Kasumi-1 (cell line): ENCODE measurements around the gene CYP1A1.
"Not testable (repeated sequence)": the region's sequence is repeated elsewhere in the genome, so short reads cannot be mapped to it uniquely, and the experiment has no call there.

Source experiments
- DNase-seq, 2 experiments: peaks; one replicate each; lab custom pipeline; 2025; lab: John Stamatoyannopoulos, UW

Gene CYP1A1

DNA sequence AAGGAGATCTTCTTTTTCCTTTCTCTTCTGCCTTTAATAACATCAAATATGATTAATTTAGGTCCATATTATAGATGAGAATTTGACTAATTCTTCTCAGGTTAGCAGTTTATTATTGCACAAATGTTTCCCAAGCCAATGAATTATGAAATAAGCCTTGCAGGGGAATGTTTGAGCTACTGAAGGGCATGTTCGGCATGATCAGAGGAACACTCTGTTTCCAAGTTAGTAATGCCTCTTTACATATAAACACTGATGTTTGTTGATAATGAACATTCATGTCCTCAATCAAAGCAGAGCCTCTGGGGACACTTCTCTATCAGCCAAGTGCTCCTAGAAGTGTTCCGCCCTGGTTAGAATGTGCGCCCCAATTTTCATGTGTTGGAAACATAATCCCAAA is 10.0 kb upstream of the CYP1A1 start:
- no peak for DNase-seq

DNA sequence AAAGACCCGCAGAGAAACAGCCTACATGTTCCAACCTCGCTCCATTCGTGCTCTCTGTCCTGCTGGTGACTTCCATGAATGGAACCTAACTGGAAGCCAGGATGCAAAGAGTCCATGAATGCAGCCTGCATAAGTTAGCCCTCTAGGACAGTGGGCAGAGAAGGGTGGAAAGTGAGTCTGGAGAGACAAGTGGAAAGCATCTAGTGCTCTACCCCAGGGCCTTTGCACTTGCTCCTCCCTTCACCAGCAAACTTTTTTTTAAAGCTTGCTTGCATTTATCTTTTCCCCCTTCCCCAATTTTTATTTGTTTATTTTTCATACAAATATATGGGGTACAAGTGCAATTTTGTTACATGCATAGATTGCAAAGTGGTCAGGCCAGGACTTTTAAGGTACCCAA is 7.9 kb upstream of the CYP1A1 start:
- DNase-seq = no peak

DNA sequence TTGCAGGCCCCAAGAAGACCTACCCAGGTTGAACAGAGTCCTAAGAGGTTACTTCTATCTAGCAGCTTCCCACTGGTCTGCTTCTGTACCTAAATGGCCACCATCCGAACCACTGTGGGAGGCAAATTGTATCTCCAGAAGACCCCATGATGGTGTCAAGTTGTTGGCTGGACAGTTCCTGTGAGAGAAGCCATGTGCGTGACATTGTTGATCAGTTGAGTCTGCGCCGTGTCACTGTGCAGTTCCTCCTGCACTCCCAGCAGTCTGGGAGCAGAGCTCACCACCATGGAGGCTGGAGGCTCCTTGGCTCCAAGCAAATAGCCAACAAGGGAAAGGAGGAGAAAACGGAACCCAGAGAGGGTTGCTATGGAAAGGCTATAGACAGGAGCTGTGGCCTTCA is 7.5 kb upstream of the CYP1A1 start:
- DNase-seq = no peak

DNA sequence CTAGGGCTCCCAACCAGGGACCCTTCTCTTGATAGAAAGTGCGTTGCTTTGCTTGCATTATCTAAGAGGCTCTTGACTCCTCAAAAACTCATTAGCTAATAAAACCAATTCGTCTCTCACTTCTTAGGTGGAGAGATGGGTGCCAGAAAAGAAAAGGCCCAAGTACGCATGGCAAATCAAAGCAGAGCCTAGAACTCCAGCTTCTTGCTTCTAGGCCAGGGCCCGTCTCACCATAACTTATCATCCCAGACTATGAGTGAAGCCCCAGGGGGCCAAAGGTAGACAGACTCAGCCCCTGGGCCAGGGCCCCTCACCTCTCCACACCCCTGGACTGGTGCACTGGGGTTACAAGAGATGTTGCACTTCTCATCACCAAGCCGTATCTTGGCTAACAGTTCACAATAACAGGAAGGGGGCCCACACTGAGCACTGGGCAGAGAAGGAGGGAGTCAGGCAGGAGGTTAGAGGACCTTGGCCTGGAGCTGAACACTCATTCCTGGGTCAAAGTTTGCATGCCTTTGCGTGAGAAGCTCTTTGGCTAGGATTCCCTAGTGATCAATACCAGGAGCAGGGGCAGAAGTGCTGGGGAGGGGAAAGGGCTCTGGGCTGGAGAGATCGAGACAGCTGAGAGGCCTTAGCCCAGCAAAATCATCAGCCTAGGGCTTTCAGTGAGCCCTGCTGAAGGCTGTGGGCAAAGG is 5.4 kb upstream of the CYP1A1 start:
- no peak for DNase-seq

DNA sequence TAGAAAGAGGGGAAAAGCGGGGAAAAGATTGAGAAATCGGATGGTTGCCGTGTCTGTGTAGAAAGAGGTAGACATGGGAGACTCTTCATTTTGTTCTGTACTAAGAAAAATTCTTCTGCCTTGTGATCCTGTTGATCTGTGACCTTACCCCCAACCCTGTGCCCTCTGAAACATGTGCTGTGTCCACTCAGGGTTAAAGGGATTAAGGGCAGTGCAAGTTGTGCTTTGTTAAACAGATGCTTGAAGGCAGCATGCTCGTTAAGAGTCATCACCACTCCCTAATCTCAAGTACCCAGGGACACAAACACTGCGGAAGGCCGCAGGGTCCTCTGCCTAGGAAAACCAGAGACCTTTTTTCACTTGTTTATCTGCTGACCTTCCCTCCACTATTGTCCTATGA is 4.0 kb upstream of the CYP1A1 start:
- DNase-seq = not testable (repeated sequence)

DNA sequence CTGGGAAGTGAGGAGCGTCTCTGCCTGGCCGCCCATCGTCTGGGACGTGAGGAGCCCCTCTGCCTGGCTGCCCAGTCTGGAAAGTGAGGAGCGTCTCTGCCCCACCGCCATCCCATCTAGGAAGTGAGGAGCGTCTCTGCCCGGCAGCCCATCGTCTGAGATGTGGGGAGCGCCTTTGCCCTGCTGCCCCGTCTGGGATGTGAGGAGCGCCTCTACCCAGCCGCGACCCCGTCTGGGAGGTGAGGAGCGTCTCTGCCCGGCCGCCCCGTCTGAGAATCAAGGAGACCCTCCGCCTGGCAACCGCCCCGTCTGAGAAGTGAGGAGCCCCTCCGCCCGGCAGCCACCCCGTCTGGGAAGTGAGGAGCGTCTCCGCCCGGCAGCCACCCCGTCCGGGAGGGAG is 3.4 kb upstream of the CYP1A1 start:
- DNase-seq = not testable (repeated sequence)

DNA sequence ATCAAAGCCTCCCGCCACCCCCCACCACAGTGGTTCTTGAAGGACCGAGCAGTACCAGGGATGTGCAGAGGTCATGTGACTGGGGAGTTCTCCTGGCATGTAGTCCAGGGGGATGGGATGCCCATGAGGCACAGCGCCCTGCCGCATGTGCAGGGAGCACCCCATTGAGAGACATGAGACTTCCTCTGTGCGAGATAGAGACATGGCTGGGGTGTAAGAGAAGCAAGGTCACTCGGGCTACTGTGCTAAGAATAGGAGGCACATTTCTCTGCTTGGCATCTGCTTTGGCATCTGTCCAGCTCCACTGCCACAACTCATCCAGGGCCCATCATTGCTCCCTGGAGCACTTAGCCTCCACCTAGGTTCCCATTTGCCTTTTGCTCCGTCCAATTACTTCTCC is 2.4 kb upstream of the CYP1A1 start:
- no peak for DNase-seq

DNA sequence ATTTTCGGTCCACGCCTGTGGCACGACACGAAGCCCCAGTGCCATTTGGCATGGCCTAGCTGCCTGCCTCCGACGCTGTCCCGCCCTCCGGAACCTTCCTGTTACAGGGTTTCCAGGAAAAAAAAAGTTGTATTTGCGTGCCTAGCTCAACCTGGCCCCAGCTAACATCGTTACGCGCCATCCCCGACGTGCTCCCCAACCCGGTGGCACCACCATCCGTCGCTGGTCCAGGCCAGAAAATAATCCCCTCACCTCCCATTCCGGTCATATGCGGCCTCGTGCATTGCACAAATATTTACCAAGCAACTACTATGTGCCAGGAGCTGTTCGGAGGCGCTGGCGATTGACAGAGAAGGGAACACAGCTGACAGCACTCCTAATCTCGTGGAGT is 1.4 kb upstream of the CYP1A1 start:
- DNase-seq = no peak

DNA sequence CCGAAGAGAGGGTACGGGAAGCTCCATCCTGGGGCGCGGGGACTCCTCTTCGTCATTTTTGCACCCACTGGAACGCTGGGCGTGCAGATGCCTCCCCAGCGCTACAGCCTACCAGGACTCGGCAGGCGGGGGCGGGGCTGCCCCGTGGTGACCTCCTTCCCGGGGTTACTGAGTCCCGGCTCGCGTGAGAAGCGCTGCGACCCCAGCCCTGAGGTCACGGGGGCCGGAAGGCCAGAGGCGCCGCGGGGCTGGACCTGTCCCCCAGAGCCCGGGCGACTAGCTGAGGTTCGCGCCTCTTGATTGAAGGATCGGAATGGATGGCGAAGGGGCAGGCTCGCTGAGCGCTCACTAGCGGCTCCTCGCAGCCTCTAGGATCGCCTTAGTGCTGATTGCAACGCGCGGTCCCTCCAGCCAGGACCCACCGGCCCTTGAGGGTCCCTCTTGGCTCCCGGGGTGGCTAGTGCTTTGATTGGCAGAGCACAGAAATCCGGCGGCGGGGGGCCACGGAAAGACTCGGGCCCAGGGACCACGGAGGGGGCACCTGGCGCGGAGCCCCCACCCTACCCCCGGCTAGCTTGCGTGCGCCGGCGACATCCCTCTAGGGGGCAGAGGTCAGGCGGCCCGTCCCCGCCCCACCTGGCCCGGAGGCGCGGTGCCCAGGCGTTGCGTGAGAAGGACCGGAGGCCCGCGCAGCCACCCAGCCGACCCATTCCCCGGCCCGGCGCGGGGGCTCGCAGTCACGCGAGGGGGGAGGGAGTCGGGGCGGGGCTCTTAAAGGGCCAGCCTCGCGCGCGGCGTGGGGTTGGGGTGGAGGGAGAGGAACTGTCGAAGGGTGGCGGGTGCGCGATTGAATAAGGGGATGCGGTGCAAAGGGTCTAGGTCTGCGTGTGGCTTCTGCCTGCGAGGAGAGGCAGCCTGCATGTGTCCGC is 781 bp upstream of the CYP1A1 start:
- DNase-seq = peak; percentile 24 to 32

DNA sequence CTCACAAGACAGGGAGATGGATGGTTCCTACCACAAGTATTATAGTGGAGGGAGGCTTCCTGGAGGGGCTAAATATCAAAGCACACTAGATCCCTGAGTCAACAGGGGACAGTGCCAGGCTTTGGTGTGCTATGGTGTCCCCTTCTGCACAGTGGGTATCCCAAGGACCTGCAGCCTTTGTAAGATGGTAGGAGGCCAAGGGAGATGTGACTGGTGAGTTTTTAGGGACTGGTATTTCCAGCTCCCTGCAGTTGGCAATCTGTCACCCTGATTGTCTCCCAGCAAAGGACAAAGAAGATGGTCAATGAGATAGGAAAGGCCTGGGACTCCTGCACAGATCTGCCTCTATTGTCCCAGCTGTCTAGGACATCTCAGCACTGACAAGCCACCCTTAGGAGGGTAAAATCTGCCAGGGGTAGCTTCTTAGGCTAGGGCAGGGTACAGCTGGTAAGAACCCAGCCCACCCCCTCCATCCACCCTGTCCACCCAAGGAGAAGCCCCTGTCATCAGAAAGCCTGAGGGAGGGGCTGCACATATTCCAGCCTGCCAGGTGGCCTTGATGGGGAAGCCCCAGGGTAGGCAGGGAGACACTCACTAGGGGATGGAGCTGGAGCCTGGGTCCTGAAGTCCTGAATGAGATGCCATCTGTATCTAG is 631 bp downstream of the CYP1A1 start:
- DNase-seq = no peak

DNA sequence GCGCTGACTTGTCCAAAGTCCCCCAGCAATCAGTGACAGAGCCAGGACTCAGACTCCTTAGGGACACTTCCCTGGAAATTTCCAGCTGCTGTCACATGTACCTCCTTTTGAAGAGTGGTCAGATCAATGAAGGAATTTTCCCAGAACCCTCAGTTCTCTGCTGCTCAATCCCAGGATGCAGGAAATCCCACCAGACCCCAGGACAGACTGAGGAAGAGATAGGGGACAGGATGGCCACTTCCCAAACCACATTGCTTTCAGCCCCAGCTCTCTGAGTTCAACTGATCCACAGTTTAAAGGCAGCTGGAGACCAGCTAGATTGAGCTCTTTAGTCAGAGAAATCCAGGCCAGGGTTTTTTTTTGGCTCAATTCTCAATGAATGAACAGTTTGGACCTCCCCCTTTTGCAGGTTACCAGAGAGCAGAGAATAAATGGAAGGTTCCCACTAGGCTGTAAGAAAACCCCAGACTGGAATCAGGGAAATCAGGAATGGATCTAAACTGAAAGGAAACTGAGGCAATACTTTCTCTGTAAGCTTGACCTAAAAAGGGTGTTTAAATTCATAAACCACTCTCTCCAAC is 1.5 kb downstream of the CYP1A1 start:
- peak; percentile 83 to 90 for DNase-seq

DNA sequence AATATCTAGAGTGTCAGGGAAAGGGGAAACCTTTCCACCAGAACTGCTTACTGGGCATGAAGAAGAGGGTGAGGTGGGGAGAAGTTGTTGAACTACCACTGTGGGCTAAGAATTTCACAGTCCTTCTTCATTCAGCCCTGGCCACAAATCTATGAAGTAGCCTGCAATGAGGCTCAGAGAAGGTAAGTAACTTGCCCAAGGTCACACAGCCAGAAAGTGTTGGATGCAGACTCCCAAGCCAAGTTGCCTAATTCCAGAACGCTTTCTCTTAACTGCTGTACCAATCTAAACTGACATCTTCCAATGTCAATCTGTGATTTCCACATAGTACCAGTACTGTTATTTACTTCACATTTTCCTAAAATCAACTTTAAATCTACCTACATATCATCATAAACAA is 2.1 kb downstream of the CYP1A1 start:
- DNase-seq = no peak

DNA sequence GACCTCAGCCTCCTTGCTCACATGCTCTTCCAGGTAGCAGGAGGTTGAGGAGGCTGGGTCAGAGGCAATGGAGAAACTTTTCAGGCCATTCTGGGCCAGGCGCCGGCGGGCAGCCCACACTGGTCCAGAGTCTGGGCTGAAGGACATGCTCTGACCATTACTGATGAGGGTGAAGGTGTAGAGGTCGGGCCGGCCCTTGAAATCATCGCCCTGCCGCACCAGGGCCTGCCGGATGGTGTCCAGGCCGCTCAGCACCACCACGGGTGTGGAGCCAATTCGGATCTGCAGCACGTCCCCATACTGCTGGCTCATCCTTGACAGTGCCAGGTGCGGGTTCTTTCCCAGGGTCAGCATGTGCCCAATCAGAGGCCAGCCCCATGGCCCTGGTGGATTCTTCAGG is 2.7 kb downstream of the CYP1A1 start:
- DNase-seq = no peak

DNA sequence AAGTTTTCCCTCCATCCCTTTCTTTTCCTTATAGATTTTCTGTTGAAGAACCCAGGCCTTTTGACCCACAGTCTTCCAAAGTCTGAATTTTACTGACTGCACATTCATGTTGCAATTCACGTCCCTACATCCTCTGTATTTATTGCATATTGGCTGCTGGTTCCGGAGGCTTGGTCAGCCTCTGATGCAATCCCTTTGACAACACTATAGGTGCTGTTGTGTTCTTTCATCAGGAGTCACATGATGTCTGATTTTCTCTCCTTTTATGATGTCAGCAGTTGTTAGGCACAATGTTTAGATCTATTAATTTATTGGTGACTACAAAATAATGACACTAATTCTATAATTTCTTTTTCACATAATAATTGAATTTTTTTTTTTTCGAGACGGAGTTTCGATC is 8.7 kb downstream of the CYP1A1 start:
- DNase-seq = no peak

DNA sequence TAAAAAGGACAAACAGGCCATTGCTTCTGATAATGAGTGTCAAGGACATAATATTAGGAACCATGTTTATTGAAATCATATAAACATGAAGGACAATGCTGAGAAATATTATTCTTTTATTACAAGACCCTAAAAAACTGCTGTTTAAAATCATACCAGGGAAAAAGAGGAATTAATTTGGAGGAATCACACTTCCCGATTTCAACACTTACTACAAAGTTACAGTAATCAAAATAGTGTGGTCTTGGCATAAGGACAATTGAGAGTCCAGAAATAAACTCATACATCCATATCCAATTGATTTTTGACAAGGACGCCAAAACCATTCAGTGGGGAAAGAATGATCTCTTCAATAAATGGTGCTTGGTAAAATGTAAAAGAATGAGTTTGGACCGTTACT is 13.0 kb downstream of the CYP1A1 start:
- DNase-seq = no peak

DNA sequence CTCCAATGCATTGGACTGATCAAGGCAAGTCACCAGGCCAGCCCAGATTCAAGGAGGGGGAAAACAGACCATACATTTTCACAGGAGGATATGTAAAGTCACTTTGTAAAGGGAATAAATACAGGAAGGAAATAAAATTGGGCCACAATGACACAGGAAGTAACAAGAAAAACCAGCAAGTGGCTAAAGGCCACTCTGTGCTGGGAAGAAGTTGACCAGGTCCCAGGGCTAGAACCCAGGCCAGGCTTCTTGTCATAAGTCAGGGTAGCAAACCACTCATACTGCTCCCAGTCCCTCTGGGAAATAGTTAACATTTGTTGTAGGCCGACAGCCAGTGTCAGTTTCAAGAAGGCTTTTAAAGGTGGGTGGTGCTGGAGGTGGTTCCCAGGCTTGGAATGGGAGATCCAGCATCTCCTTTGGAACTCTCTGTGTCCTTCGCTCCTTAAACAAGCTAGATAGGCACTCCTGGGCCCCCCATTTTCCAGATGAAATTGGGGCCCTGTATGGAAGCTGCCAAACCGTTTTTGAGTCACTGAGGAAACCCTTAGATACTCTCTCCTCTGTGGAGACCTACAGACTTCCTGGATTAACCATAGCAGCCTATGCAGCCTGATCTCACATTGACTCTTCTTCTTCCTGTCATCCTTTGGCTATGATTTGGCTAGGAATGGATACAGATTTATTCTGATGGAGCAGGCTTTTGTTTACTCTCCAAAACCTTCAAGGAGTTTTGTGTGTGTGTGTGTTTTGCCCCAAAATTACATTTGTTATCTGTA is 14.8 kb downstream of the CYP1A1 start:
- DNase-seq = no peak

DNA sequence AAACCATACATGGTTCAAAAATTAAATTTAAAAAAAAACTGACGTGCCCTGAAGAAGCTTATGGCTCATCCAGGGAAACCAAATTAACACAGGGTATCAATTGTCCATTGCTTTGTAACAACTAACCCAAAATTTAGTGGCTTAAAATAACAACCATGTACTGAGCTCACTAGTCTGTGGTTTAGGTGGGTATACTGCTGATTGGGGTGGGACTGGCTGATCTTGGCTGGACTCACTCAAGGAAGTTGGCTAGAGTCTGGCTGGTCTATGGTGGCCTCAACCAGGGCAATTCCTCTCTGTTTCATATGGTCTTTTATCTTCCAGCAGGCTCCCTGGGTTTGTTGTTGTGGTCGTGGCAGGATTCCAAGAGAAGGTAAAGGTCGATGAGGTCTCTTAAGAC is 15.4 kb downstream of the CYP1A1 start:
- no peak for DNase-seq

DNA sequence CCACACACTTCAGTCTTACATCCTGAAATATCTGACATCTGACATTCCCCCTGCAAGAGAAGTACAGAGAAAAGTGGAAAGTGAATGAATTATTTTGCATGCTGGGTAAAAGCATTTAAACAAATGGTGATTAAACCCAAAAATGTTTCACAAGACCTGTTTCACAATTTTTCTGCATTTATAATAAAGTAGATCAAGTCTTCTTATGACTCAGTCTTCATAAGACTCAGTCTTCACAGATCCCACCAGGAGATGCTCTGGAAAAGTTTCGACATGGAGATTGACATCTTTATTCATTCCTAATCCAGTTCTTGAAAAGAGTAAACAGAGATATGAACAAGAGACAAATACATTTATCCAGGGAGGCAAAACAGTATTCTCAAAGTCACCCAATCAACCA is 16.3 kb downstream of the CYP1A1 start:
- no peak for DNase-seq

DNA sequence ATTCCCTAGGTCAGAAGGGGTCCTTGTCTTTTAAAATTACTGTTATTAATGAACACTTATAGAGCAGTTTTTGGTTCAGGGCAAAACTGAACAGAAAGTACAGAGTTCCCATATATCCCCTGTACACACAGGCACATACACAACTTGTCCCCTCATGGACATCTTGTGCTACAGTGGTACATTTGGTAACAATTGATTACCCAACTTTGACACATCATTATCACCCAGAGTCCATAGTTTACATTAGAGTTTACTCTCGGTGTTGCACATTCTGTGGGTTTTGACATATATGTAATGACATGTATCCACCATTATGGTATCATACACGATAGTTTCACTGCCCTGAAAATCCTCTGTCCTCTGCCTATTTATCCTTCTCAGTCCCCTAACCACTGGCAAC is 28.5 kb downstream of the CYP1A1 start:
- no peak for DNase-seq

DNA sequence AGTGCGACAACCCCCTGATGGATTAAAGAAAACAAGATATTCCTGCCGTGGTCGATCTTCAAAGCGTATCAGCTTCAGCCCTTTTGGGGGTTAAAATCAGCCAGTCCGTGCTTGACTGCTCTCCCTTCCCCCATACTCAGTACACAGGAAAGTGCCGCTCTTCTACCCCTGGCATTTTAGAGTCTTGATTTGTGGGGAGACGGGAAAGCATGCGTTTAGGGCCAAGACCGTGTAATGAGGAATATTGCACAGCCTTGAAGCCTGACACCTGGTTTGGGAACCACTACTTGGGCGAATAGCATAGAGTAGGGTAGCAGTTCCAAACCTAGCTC is 29.0 kb downstream of the CYP1A1 start:
- no peak for DNase-seq

DNA sequence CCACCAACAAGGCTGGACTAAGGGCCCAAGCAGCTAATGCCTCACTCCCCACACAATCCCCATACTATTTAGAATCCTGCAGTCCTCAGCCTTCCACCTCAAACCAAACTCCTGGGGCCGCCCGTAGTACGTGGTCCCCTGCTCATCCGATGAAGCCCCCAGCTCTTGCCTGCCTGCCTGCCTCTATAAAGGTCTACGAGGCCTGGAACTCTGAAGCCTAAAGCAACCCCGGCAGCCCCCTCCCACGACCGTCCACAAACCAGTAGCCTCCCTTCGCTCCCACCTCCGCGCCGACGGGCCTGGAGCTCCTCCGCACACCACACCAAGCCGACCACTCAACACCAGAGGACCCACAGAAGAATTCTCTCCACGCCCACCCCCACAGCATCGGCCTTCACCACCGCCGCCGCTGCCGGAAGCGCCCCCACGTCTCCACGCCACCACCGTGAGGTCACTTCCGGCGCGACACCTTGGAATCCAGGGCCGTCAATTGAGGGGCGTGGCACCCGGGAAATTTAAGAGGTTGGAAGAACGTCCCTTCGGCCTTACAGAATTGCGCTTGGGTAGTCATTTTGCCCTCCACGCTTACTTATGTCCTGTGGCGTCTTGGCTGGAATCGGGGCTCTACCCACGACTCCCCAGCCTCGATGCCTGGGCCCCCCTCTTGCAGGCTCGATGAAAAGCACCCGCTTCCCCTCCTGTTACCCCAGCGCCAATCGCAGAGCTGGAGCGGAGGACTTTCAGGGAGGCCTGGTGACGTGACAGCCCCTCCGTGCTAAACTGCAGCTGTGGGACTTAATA is 29.5 kb downstream of the CYP1A1 start, which contains the start of gene EDC3:
EDC3 (minus strand) TSS at position 428 of the 801 bp plus-strand sequence. CDS start 20,900 bp downstream, outside the sequence.
- DNase-seq = peak; percentile 81 to 82
